Measurements from ENCODE around the gene TBC1D23.
"Not testable (repeated sequence)": the region's sequence is repeated elsewhere in the genome, so short reads cannot be mapped to it uniquely, and the experiment has no call there.

Gene TBC1D23

DNA sequence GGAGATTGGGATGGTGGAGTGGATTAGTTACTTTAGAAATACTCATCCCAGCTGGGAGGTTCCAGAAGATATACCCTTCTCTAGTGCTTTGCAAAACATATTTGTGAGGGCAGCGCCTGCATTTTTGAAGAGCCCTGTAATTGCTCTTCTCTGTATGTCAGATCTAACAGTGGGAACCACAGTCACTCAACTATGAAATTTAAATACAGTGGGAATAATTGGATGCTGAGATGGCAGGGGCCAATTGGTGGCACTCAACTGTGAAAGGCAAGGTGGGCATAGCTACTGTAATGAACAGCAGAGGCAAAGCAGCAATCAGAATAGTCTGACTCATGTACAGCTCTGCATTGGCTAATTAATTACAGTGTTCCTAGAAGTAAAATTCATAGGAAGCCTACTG lies 22.2 kb upstream of the TBC1D23 start:
- no peak for DNase-seq
- Mint-ChIP-seq H3K27ac (no peak overlapping the region), H3K4me1 (no peaks in the 10 kb centered on the region), H3K27me3 (peaks cover 16% of the 10 kb centered on the region), H3K4me3 (no peak overlapping the region), H3K36me3 (peaks cover 3% of the 10 kb centered on the region), H3K9me3 (peaks cover 4% of the 10 kb centered on the region)
- CTCF ChIA-PET: no interaction called here

DNA sequence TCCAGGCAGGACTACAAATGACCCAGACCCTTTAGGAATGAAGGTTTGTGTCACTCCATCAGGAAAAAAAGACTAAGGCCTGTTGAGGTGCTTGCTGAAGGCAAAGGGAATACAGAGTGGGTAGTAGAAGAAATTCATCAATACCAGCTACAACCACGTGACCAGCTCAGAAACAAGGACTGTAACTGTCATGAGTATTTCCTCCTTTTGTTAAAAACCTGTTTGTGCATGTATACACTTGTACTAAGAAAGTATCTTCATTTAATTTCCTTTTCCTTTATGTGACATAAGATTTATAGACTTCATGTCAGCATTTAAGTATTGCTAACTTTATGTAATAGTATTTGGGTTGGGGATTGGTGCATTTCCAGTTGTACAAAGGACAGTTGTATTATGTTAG lies 18.3 kb upstream of the TBC1D23 start:
- not testable (repeated sequence) for H3K4me3 Mint-ChIP-seq, DNase-seq, H3K27ac Mint-ChIP-seq, H3K27me3 Mint-ChIP-seq, H3K9me3 Mint-ChIP-seq, H3K36me3 Mint-ChIP-seq, H3K4me1 Mint-ChIP-seq
- CTCF ChIA-PET: interaction anchor here (1.0 kb wide), 1 partner anchor 174 kb away, joined by 3 read pairs; no protein-coding TSS in a partner anchor

DNA sequence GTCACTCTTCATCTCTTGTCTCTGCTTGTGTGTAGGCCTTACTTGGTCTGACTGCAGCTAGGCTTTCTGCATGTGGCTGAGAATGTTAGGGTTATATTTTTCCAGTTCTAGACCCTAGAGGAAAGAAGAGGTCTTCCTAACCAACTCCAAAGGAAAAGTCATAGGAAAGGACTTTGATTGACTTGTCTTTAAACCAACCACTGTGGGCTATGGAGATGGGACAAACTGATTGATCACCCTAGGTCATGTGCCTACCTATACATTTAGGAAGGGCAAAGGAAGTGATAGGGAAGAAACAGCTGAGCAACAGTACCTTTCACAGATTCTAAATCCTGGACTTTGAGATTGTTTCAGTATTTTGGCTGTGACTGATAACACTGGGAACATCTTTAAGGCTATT lies 16.5 kb upstream of the TBC1D23 start:
- no peak overlapping the region for H3K4me3 Mint-ChIP-seq
- no peaks in the 10 kb centered on the region for H3K9me3 Mint-ChIP-seq
- no peak overlapping the region for H3K27ac Mint-ChIP-seq
- CTCF ChIA-PET: interaction anchor here (0.8 kb wide), 1 partner anchor 24 kb away, joined by 4 read pairs; no protein-coding TSS in a partner anchor
- no peaks in the 10 kb centered on the region for H3K27me3 Mint-ChIP-seq
- no peaks in the 10 kb centered on the region for H3K4me1 Mint-ChIP-seq
- no peaks in the 10 kb centered on the region for H3K36me3 Mint-ChIP-seq
- DNase-seq: no peak

DNA sequence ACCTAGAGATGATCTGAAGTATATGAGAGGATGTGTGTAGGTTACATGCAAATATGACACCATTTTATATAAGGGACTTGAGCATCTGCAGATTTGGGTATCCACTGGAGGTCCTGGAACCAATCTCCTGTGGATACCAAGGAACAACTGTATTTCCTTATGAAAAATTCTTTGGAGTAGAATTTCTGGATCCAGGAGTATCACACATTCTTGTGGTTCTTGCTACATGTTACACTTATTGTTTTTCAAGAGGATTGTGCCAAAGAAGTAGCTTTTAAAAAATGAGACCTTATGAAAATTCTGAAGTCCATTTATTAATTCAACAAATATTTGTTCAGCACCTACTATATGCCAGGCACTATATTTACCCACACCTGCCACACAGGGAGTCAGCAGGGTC lies 15.7 kb upstream of the TBC1D23 start:
- Mint-ChIP-seq H3K27me3 (no peaks in the 10 kb centered on the region), H3K36me3 (peaks cover 2% of the 10 kb centered on the region), H3K9me3 (peaks cover 2% of the 10 kb centered on the region), H3K4me1 (no peaks in the 10 kb centered on the region), H3K4me3 (no peak overlapping the region), H3K27ac (no peak overlapping the region)
- DNase-seq: no peak
- CTCF ChIA-PET: interaction anchor here (0.8 to 1.7 kb wide), 4 partner anchors 9 to 401 kb away, joined by 3 to 5 read pairs (median 4); no protein-coding TSS in a partner anchor

DNA sequence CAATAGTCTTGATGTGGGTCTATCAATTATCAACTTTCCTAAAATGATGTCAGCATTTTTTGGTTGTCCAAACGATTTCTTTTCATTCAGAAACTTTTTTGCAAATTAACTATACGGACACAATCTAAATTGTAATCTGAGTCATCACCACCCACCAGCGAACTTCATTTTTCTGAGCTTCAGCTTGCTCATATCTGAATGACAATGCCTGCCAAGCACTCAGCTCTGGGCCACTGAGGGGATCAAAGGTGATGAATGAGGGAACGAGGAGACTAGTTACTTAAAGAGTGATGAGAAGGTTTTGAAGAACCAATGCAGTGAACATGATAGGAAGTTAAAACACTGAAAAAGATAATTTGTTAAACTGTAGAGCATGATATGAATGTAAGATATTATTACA lies 14.9 kb upstream of the TBC1D23 start:
- DNase-seq: no peak
- no peak overlapping the region for H3K4me3 Mint-ChIP-seq
- no peak overlapping the region for H3K27ac Mint-ChIP-seq
- no peaks in the 10 kb centered on the region for H3K4me1 Mint-ChIP-seq
- H3K27me3 Mint-ChIP-seq: no peaks in the 10 kb centered on the region
- peaks cover 2% of the 10 kb centered on the region for H3K9me3 Mint-ChIP-seq
- peaks cover 3% of the 10 kb centered on the region for H3K36me3 Mint-ChIP-seq
- CTCF ChIA-PET: interaction anchor here (0.6 to 1.7 kb wide), 3 partner anchors 8 to 402 kb away, joined by 3 to 5 read pairs (median 3); no protein-coding TSS in a partner anchor

DNA sequence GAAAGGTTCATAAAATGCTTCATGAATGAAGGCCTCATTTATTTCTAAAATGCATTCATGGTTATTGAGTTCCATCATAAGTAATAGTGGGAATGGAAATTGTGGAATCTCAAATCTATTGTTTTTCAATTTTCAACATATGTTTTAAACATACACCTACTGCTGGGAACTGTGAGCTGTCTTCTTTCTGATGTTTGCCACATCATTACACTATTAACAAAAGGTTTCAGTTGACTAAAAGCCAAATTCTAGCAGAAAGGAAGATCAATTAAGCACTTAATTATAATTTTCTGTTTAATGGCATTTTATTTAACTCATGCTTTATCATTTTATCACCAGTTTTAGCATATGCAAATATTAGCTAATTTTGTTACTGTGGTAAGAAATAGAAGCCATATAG lies 13.8 kb upstream of the TBC1D23 start:
- Mint-ChIP-seq H3K27ac (no peak overlapping the region), H3K9me3 (peaks cover 6% of the 10 kb centered on the region), H3K4me1 (no peaks in the 10 kb centered on the region), H3K27me3 (peaks cover 4% of the 10 kb centered on the region), H3K36me3 (peaks cover 3% of the 10 kb centered on the region), H3K4me3 (no peak overlapping the region)
- CTCF ChIA-PET: interaction anchor here (1.0 to 1.2 kb wide), 3 partner anchors 178 to 415 kb away, joined by 3 to 4 read pairs (median 3); no protein-coding TSS in a partner anchor
- no peak for DNase-seq

DNA sequence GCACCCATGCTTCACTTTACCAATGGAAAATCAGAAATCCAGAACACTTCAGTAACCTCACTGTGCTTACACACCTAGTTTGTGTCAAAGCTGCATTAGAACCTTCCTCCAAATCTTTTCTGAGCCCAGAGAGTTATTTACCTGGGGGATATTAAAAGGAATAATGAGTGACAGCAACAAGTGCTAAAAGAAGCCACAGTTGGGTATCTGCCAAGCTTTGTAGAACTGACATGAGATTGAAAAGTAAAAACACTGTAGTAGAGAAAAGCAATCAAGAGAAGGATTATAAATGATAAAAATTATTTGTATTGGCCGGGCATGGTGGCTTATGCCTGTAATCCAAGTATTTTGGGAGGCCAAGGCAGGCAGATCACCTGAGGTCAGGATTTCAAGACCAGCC lies 8.8 kb upstream of the TBC1D23 start:
- Mint-ChIP-seq H3K4me3 (no peak overlapping the region), H3K27me3 (peaks cover 4% of the 10 kb centered on the region), H3K36me3 (peaks cover 3% of the 10 kb centered on the region), H3K4me1 (peaks cover 8% of the 10 kb centered on the region), H3K9me3 (peaks cover 6% of the 10 kb centered on the region), H3K27ac (no peak overlapping the region)
- no peak for DNase-seq
- CTCF ChIA-PET: no interaction called here

DNA sequence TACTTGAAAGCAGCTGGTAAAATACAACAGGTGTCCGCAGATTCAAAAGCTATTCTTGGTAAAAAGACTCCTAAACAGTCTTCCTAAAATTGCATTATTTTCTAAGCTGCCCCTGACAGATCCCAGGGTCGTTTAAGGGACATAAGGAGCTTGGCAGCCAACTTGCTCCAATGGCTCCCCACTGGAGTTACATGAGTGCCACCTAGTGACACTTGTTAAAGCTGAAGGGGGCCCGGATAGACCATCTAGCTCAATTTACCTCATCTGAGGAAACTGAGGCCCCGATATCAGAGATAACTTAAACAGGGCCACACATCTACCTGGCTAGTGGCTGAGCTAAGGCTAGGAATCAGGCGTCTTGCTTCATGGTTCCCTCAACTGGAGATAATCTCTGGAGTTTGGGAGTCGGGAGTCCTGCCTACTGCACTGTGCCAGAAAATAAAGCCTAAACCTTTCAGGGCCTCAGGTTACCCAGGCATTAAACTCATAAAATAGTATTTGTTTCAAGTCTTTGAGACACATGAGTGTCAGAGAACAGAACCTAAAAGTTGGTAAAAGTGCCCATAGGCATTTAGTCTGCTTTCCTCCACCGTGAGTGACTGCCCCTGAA lies 6.5 kb upstream of the TBC1D23 start:
- peaks cover 14% of the 10 kb centered on the region for H3K4me1 Mint-ChIP-seq
- CTCF ChIA-PET: interaction anchor here (0.7 to 8.0 kb wide), 34 partner anchors 9 to 430 kb away, joined by 3 to 84 read pairs (median 4); no protein-coding TSS in a partner anchor
- peaks cover 3% of the 10 kb centered on the region for H3K36me3 Mint-ChIP-seq
- peaks cover 4% of the 10 kb centered on the region for H3K27me3 Mint-ChIP-seq
- H3K4me3 Mint-ChIP-seq: no peak overlapping the region
- H3K9me3 Mint-ChIP-seq: peaks cover 6% of the 10 kb centered on the region
- peak; percentile 69 for DNase-seq
- H3K27ac Mint-ChIP-seq: no peak overlapping the region

DNA sequence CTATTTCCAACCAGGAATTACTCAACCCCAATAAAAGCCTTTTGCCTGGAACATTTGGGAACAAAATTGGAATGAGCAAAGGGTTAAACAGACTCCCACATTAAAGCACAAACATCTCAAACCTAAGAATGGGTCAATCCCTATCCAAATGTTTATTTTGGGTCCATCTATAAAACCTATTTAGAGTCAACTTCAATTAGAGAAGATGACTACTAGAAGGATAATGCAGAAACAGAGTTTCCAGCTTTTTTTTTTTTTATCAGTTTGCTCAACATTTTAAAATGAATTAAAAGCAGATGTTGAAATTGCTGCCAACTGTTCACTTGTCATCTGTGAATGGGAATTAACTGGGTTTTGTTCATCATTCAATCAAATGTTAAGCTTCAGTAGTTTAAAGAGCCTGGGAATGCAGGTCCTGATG lies 4.1 kb upstream of the TBC1D23 start:
- CTCF ChIA-PET: interaction anchor here (0.7 to 8.0 kb wide), 4 partner anchors 188 to 425 kb away, joined by 3 to 84 read pairs (median 13); no protein-coding TSS in a partner anchor
- H3K27me3 Mint-ChIP-seq: no peaks in the 10 kb centered on the region
- H3K4me1 Mint-ChIP-seq: peaks cover 31% of the 10 kb centered on the region
- H3K4me3 Mint-ChIP-seq: no peak overlapping the region
- no peak overlapping the region for H3K27ac Mint-ChIP-seq
- no peak for DNase-seq
- no peaks in the 10 kb centered on the region for H3K9me3 Mint-ChIP-seq
- H3K36me3 Mint-ChIP-seq: no peaks in the 10 kb centered on the region

DNA sequence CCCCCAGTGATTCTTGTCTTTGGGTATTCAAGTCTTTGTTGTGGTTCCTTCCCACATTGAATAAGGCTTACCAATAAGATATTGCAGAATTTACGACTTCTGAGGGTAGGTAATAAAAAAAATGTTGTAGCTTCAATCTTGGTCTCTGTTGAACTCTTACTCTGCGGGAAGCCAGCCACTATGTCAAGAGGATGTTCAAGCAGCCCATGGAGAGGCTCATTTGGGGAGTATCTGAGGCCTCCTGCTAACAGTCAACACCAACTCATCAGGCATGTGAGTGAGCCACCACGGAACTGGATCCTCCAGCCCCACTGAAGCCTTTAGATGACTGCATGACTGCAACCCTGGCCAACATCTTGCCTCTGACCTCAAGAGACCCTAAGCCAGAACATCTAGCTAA lies 3.2 kb upstream of the TBC1D23 start:
- no peak for DNase-seq
- no peaks in the 10 kb centered on the region for H3K9me3 Mint-ChIP-seq
- H3K4me1 Mint-ChIP-seq: peaks cover 36% of the 10 kb centered on the region
- H3K27me3 Mint-ChIP-seq: no peaks in the 10 kb centered on the region
- no peak overlapping the region for H3K4me3 Mint-ChIP-seq
- CTCF ChIA-PET: interaction anchor here (1.2 to 8.0 kb wide), 4 partner anchors 189 to 426 kb away, joined by 7 to 84 read pairs (median 13); no protein-coding TSS in a partner anchor
- H3K36me3 Mint-ChIP-seq: no peaks in the 10 kb centered on the region
- H3K27ac Mint-ChIP-seq: no peak overlapping the region

DNA sequence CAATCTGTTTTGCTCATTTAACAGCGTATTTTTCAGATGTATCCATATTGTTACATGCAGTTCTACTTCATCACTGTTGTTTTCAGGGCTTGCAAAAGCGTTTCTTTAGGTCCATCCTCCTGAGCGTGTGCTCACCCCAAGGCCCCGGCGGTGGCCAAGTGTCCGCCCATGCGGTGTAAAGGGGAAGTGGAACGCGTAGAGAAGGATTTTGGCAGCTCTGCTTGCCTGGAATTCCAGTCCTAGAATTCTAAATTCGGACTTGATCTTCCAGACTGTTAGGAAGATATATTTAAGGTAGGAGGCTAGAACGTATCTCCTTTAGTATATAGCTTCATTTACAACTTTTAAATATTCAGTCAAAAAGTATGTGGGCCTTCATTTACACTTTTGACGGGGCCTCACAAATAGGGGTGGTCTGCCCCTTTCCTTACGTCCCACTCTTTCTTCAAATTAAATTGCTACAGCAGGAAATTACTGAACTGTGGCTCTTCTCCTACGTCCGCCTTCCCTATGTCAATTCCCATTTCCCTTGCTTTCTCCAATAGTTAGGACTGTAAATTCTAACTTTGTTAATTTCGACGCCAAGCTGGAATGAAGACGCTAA lies 609 bp upstream of the TBC1D23 start:
- H3K36me3 Mint-ChIP-seq: peaks cover 4% of the 10 kb centered on the region
- CTCF ChIA-PET: interaction anchor here (1.2 to 8.0 kb wide), 5 partner anchors 172 to 428 kb away, joined by 3 to 84 read pairs (median 4); no protein-coding TSS in a partner anchor
- H3K4me3 Mint-ChIP-seq: peak overlapping the region; percentile 92
- DNase-seq: no peak
- H3K27me3 Mint-ChIP-seq: no peaks in the 10 kb centered on the region
- no peaks in the 10 kb centered on the region for H3K9me3 Mint-ChIP-seq
- peak overlapping the region; percentile 92 for H3K27ac Mint-ChIP-seq
- peaks cover 50% of the 10 kb centered on the region for H3K4me1 Mint-ChIP-seq

DNA sequence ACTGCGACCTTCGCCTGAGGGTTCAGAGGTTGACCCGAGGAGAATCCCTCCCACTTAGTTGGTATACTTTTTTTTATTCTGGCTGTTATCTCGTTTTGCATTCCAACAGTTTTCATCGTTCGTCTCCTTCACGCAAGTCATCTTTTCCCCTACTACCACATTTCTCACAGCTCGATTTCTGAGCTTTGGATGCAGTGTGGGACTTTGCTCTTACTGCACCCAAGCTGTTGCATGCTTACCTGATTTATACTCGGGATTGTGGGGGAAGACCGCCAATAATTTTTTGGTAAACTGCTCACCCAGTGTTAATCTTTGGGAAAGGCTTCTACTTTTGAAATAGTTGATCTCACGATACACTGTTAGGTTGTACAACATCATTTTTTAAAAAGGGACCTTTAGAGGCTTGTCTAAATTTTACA lies 702 bp downstream of the TBC1D23 start:
- Mint-ChIP-seq H3K27ac (peak overlapping the region; percentile 92), H3K27me3 (no peaks in the 10 kb centered on the region), H3K4me1 (peaks cover 50% of the 10 kb centered on the region), H3K36me3 (peaks cover 4% of the 10 kb centered on the region), H3K4me3 (peak overlapping the region; percentile 92), H3K9me3 (no peaks in the 10 kb centered on the region)
- no peak for DNase-seq
- CTCF ChIA-PET: interaction anchor here (1.4 to 8.0 kb wide), 2 partner anchors 185 to 193 kb away, joined by 3 to 84 read pairs; no protein-coding TSS in a partner anchor

DNA sequence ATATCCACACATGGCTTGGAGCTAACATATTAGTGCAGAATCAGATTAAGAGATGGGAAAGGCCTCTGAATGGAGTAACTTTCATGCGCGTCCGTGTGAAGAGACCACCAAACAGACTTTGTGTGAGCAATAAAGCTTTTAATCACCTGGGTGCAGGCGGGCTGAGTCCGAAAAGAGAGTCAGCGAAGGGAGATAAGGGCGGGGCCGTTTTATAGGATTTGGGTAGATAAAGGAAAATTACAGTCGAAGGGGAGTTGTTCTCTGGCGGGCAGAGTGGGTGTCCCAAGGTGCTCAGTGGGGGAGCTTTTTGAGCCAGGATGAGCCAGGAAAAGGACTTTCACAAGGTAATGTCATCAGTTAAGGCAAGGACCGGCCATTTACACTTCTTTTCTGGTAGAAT lies 2.1 kb downstream of the TBC1D23 start:
- peaks cover 43% of the 10 kb centered on the region for H3K4me1 Mint-ChIP-seq
- H3K27me3 Mint-ChIP-seq, DNase-seq, H3K9me3 Mint-ChIP-seq, H3K36me3 Mint-ChIP-seq, CTCF ChIA-PET: not testable (repeated sequence)
- peak overlapping the region; percentile 40 for H3K4me3 Mint-ChIP-seq
- H3K27ac Mint-ChIP-seq: peak overlapping the region; percentile 38

DNA sequence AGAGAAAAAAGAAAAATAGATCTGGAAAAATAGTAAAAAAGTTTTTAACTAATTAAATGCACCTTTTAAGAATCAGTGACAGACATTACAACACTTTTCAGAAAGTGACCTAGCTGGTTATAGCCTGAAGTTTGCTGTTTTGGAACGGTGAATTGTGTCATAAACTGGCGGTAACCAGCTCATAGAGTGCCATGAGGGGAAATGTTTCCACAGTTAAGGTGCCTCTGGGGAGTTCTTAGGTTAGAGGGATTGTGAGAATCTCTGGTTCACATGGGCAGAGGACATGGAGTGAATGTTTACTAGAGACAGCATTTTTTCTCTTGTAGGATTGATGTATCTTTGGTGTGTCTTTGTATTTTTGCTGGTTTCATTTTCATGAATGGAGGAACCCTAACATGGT lies 2.8 kb downstream of the TBC1D23 start:
- CTCF ChIA-PET: interaction anchor here (1.0 kb wide), 1 partner anchor 455 kb away, joined by 4 read pairs; no protein-coding TSS in a partner anchor
- Mint-ChIP-seq H3K27me3 (no peaks in the 10 kb centered on the region), H3K9me3 (no peaks in the 10 kb centered on the region), H3K4me3 (no peak overlapping the region), H3K4me1 (peaks cover 43% of the 10 kb centered on the region), H3K27ac (no peak overlapping the region), H3K36me3 (peaks cover 4% of the 10 kb centered on the region)
- no peak for DNase-seq
